Measurements from ENCODE around the gene SLC35D1.

DNA sequence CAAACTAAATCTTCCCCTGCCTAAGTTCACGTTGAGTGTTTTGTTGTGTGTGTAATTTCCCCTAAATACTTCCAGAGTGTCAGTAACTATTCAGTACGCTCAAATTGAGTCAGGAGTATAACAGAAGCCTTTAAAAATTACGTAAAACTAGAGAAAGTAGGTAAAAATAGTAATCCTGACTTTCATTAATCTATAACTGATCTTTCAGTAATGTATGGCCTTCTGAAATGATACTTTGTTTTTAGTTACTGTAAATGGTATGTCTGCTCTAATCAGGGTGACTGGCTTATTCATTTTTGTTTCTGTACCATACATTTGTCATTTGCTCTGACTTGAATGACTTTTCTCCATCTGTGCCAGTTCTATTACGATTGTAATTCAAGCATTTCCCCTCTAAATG, 99.7 kb downstream of the SLC35D1 start:
- TF ChIP-seq IKZF4 (CRISPR knock-in tag; IDR thresholded peaks at IDR 0.05; ENCODE audit: borderline replicate concordance, low read depth, not compliant biosample characterization), result no peak
- no peak for TF ChIP-seq ZNF138 (CRISPR knock-in tag; IDR thresholded peaks at IDR 0.05; ENCODE audit: low read depth)
- no peak for TF ChIP-seq MXD1 (CRISPR knock-in tag; IDR thresholded peaks at IDR 0.05)
- no peak for TF ChIP-seq RFX3 (CRISPR knock-in tag; IDR thresholded peaks at IDR 0.05)
- TF ChIP-seq SMYD3 (CRISPR knock-in tag; IDR thresholded peaks at IDR 0.05), result no peak
- TF ChIP-seq DPF2 (CRISPR knock-in tag; IDR thresholded peaks at IDR 0.05; ENCODE audit: borderline replicate concordance, low read depth), result no peak
